ENCODE results near the gene TMEM184B.

DNA sequence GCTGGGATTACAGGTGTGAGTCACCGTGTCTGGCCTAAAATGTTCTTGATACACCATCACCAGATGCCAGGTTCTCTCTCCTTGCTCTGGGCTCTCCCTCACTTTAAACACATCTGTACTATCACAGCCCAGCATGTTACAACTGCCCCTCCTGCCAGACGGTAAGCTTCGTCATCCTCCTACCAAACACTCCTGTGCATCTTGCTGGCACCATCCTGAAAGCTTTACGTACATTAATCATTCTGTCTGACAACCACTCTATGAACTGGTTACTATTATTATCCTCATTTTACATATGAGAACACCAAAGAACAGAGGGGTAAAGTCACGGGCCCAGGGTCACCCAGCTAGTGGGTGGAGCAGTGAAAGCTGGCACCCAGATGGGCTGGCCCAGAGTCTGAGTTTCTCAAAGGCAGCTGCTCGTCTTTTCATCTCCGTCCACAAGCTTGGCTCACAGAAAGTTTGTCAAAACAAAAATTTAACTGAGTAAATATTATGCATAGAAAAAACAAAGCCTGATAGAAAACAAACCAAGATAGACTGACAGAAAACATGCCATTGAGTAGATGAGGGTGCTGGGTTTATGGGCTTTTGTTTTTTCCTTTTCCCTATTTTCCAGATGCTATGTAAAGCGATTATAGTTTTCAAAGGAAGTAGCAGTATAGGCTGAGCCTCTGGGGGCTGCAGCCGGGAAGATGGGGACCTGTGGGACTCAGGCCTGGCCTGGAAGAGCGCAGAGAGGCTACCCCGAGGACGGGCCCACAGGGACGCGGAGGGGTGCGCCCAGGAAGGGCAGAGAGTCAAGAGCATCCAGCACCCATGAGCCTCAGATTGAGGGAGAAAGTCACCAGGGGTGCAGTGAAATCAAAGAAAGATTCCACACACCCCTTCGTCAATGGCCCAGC lies 100.6 kb downstream of the TMEM184B start:
- TF ChIP-seq CTCF (IDR thresholded peaks at IDR 0.05) (no peak), POLR2A (IDR thresholded peaks at IDR 0.05) (no peak)

All from stomach (tissue), 4 donors.